IMR-90 (cell line): Measurements from ENCODE around the gene FAM209B.

Experiments
- CTCF ChIP-seq: conservative IDR thresholded peaks from 2 replicates; pipeline ENCODE4 v1.5.1; 2012; ENCODE audit warnings: mild to moderate bottlenecking, low read depth, low read length, improper control_type of control experiment
- ELK1 ChIP-seq: fragments of 150-350 bp; IDR thresholded peaks from 2 replicates; pipeline ENCODE4 v1.6.1; 2016; ENCODE audit warnings: low read depth, mild to moderate bottlenecking, low read length, moderate library complexity, borderline replicate concordance
- NFE2L2 ChIP-seq: fragments of 150-350 bp; IDR thresholded peaks from 2 replicates; pipeline ENCODE4 v1.6.1; 2016; ENCODE audit warnings: low read depth, mild to moderate bottlenecking, low read length
- POLR2A ChIP-seq: IDR thresholded peaks from 2 replicates; pipeline ENCODE4 v1.6.1; 2012; ENCODE audit warnings: mild to moderate bottlenecking, low read depth, low read length
- RAD21 ChIP-seq: IDR thresholded peaks from 2 replicates; pipeline ENCODE4 v1.6.1; 2012; ENCODE audit warnings: low read length, improper control_type of control experiment
- RFX5 ChIP-seq: IDR thresholded peaks from 2 replicates; pipeline ENCODE4 v1.8.0; 2012; ENCODE audit warnings: low read depth, mild to moderate bottlenecking, low read length, moderate library complexity
- USF2 ChIP-seq: fragments of 150-350 bp; IDR thresholded peaks from 2 replicates; pipeline ENCODE4 v1.6.1; 2017; ENCODE audit warnings: mild to moderate bottlenecking, antibody characterized with exemption, low read length, low read depth

GRCh38 chr20:56503916-56504315 is 29.1 kb upstream of the FAM209B start:
- TF ChIP-seq CTCF (no peak), NFE2L2 (no peak), USF2 (no peak), POLR2A (no peak), RFX5 (no peak), RAD21 (no peak), ELK1 (no peak)
